Astrocyte (in vitro differentiated cells and primary cell): ENCODE measurements around the gene FAM174B.

Experiments
- EZH2 ChIP-seq: IDR thresholded peaks from 2 replicates; pipeline ENCODE4 v1.6.1; 2012; ENCODE audit warnings: mild to moderate bottlenecking, low read length, inconsistent platforms; ENCODE audit not compliant: insufficient read depth
- TF ChIP-seq, protein P1 (sequence below): IDR thresholded peaks from 2 replicates; pipeline ENCODE4 v1.5.1; 2011; ENCODE audit warnings: low read depth, mild to moderate bottlenecking, inconsistent platforms, low read length, moderate library complexity; ENCODE audit not compliant: insufficient read depth

DNA sequence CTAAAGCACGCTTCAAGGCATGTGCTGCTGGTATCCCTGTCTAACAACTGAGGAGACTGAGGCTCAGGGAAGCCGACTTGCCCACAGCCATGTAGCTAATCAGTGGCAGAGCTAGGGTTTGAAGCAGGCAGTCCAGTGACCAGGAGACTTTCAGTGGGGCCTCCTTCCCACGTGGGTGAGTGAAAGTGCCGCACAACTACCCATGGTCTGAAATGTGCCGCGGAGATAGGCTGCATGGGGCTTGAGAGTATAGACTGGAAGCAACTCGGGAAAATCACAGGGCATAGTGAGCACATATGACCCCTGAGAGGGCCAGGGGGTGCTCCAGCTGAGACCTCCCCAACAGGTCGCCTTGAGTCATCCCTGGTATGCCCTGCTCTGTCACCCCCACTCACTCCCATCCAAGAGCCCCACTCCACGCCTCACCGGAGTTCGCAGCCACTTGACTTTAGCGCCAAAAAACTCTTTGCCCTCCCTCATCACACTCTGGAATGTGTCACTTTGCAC, 19.1 kb downstream of the FAM174B start:
- TF ChIP-seq EZH2 = no peak
- TF ChIP-seq, protein P1, sequence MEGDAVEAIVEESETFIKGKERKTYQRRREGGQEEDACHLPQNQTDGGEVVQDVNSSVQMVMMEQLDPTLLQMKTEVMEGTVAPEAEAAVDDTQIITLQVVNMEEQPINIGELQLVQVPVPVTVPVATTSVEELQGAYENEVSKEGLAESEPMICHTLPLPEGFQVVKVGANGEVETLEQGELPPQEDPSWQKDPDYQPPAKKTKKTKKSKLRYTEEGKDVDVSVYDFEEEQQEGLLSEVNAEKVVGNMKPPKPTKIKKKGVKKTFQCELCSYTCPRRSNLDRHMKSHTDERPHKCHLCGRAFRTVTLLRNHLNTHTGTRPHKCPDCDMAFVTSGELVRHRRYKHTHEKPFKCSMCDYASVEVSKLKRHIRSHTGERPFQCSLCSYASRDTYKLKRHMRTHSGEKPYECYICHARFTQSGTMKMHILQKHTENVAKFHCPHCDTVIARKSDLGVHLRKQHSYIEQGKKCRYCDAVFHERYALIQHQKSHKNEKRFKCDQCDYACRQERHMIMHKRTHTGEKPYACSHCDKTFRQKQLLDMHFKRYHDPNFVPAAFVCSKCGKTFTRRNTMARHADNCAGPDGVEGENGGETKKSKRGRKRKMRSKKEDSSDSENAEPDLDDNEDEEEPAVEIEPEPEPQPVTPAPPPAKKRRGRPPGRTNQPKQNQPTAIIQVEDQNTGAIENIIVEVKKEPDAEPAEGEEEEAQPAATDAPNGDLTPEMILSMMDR = no peak
